Astrocyte (in vitro differentiated cells and primary cell): ENCODE measurements around the gene CACNA1C.

Source experiments
- EZH2 ChIP-seq: IDR thresholded peaks from 2 replicates; pipeline ENCODE4 v1.6.1; 2012; ENCODE audit warnings: mild to moderate bottlenecking, low read length, inconsistent platforms; ENCODE audit not compliant: insufficient read depth
- TF ChIP-seq, protein P1 (sequence below): IDR thresholded peaks from 2 replicates; pipeline ENCODE4 v1.5.1; 2011; ENCODE audit warnings: low read depth, mild to moderate bottlenecking, inconsistent platforms, low read length, moderate library complexity; ENCODE audit not compliant: insufficient read depth

GRCh38 chr12:2396448-2396871 lies 343.7 kb downstream of the CACNA1C start:
- TF ChIP-seq, protein P1, sequence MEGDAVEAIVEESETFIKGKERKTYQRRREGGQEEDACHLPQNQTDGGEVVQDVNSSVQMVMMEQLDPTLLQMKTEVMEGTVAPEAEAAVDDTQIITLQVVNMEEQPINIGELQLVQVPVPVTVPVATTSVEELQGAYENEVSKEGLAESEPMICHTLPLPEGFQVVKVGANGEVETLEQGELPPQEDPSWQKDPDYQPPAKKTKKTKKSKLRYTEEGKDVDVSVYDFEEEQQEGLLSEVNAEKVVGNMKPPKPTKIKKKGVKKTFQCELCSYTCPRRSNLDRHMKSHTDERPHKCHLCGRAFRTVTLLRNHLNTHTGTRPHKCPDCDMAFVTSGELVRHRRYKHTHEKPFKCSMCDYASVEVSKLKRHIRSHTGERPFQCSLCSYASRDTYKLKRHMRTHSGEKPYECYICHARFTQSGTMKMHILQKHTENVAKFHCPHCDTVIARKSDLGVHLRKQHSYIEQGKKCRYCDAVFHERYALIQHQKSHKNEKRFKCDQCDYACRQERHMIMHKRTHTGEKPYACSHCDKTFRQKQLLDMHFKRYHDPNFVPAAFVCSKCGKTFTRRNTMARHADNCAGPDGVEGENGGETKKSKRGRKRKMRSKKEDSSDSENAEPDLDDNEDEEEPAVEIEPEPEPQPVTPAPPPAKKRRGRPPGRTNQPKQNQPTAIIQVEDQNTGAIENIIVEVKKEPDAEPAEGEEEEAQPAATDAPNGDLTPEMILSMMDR, result no peak
- no peak for TF ChIP-seq EZH2
